Endodermal cell (in vitro differentiated cells): Measurements from ENCODE around the gene ZNF407. TPM values are rescaled to one million over a fixed set of nuclear protein-coding genes. Genes with fewer than 3 reads are reported as not detected.

Experiments used
- DNase-seq: peaks from one replicate; pipeline ENCODE4 v3.0.0-alpha.2; 2017
- H3K27ac ChIP-seq: 2 replicates; pipeline ENCODE4 v1.5.1; 2013; ENCODE audit warnings: mild to moderate bottlenecking, low read depth, low read length, moderate library complexity
- H3K27me3 ChIP-seq: 2 replicates; pipeline ENCODE4 v1.6.1; 2013; ENCODE audit warnings: mild to moderate bottlenecking, low read length, moderate library complexity; ENCODE audit not compliant: insufficient read depth, control insufficient read depth, poor library complexity, severe bottlenecking
- H3K36me3 ChIP-seq: 2 replicates; pipeline ENCODE4 v1.7.0; 2013; ENCODE audit warnings: mild to moderate bottlenecking, low read length, moderate library complexity; ENCODE audit not compliant: control insufficient read depth, insufficient read depth
- H3K4me1 ChIP-seq: one replicate; pipeline ENCODE4 v1.7.0; 2013; ENCODE audit warnings: low read length; ENCODE audit not compliant: control insufficient read depth, insufficient read depth
- H3K4me3 ChIP-seq: 2 replicates; pipeline ENCODE4 v1.5.1; 2013; ENCODE audit warnings: mild to moderate bottlenecking, low read length, moderate library complexity
- H3K9ac ChIP-seq: 2 replicates; pipeline ENCODE4 v1.6.1; 2013; ENCODE audit warnings: mild to moderate bottlenecking, low read length, moderate library complexity; ENCODE audit not compliant: poor library complexity, severe bottlenecking; ENCODE audit errors: extremely low read depth
- H3K9me3 ChIP-seq: 2 replicates; pipeline ENCODE4 v1.6.1; 2013; ENCODE audit warnings: mild to moderate bottlenecking, low read length, moderate library complexity; ENCODE audit not compliant: control insufficient read depth
- H3K27ac Mint-ChIP-seq: 2 replicates; pipeline ENCODE4 v1.8.0; 2020; ENCODE audit warnings: mixed read lengths
- H3K27me3 Mint-ChIP-seq: 2 replicates; pipeline ENCODE4 v1.8.0; 2021; ENCODE audit warnings: mild to moderate bottlenecking, mixed read lengths; ENCODE audit not compliant: insufficient read depth
- H3K36me3 Mint-ChIP-seq: 2 replicates; pipeline ENCODE4 v1.8.0; 2020; ENCODE audit warnings: low read depth, mixed read lengths
- H3K4me1 Mint-ChIP-seq: 2 replicates; pipeline ENCODE4 v1.8.0; 2020; ENCODE audit warnings: mixed read lengths
- H3K4me3 Mint-ChIP-seq: 2 replicates; pipeline ENCODE4 v1.8.0; 2020; ENCODE audit warnings: mild to moderate bottlenecking, moderate library complexity, mixed read lengths
- H3K9me3 Mint-ChIP-seq: 2 replicates; pipeline ENCODE4 v1.8.0; 2020; ENCODE audit warnings: mild to moderate bottlenecking, mixed read lengths
- WGBS, 2 experiments: methylation state at CpG; one replicate each; pipeline versions ENCODE4 v1.1.5 to v1.1.7; 2013; ENCODE audit warnings: missing lambda C conversion rate in 2 of 2, mixed read lengths in 1 of 2; ENCODE audit not compliant: insufficient coverage in 1 of 2, insufficient read length in 1 of 2; 5-methylcytosine and 5-hydroxymethylcytosine counted together
- total RNA-seq, 2 donors: library from RNA; stranded (reverse); fragmentation: NEBNext Ultra II Directional in 1 of 2; extraction: Animal tissue kit (Norgen Biotek cat#: 25700) in 1 of 2; gene quantifications; 2 replicates in 1 of 2; 3 replicates in 1 of 2; pipeline ENCODE4 v1.2.1, GENCODE V29; 2021
- TF ChIP-seq, protein P1 (sequence below): fragments of 200-600 bp; sonication (generic); conservative IDR thresholded peaks from 2 replicates; pipeline ENCODE4 v1.5.0; 2021; ENCODE audit warnings: antibody characterized with exemption, mild to moderate bottlenecking

The ZNF407 gene
- total RNA-seq, 2 donors from 2014 or later: 7.6 to 13.1 TPM

DNA sequence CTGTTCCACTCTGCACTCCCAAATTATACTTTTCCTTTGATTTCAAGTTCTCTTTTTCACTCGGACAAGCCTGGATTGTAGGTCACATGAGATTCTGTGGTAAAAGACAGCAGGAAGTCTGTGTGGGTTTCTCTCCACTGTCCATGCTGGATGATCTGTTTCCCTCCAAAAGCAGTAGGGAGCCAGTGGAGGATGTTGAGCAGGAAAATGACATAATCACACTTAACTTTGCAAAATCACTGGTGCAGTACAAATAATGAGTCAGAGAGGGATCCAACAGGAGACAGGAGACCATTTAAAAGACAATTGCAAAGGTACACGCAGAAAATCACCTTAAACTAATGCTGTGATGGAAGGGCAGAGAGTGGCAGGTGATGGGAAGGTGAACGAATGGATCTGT lies 301.3 kb downstream of the ZNF407 start:
- H3K4me3 ChIP-seq: no peak overlapping the region
- no peaks in the 10 kb centered on the region for H3K27me3 Mint-ChIP-seq
- no peaks in the 10 kb centered on the region for H3K27me3 ChIP-seq
- H3K9ac ChIP-seq: no peak overlapping the region
- no peak overlapping the region for H3K27ac Mint-ChIP-seq
- no peaks in the 10 kb centered on the region for H3K36me3 Mint-ChIP-seq
- no peaks in the 10 kb centered on the region for H3K36me3 ChIP-seq
- H3K9me3 ChIP-seq: no peaks in the 10 kb centered on the region
- no peak overlapping the region for H3K4me3 Mint-ChIP-seq
- no peaks in the 10 kb centered on the region for H3K9me3 Mint-ChIP-seq
- no peak for DNase-seq
- TF ChIP-seq, protein P1, sequence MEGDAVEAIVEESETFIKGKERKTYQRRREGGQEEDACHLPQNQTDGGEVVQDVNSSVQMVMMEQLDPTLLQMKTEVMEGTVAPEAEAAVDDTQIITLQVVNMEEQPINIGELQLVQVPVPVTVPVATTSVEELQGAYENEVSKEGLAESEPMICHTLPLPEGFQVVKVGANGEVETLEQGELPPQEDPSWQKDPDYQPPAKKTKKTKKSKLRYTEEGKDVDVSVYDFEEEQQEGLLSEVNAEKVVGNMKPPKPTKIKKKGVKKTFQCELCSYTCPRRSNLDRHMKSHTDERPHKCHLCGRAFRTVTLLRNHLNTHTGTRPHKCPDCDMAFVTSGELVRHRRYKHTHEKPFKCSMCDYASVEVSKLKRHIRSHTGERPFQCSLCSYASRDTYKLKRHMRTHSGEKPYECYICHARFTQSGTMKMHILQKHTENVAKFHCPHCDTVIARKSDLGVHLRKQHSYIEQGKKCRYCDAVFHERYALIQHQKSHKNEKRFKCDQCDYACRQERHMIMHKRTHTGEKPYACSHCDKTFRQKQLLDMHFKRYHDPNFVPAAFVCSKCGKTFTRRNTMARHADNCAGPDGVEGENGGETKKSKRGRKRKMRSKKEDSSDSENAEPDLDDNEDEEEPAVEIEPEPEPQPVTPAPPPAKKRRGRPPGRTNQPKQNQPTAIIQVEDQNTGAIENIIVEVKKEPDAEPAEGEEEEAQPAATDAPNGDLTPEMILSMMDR: no peak
- WGBS, 2 experiments: 76% methylated on average over 3 of the region's 3 CpGs; no CpG with 5 or more reads in 1 of the 2 experiments
- peaks cover 29% of the 10 kb centered on the region for H3K4me1 Mint-ChIP-seq
- no peak overlapping the region for H3K27ac ChIP-seq
- peaks cover 3% of the 10 kb centered on the region for H3K4me1 ChIP-seq

DNA sequence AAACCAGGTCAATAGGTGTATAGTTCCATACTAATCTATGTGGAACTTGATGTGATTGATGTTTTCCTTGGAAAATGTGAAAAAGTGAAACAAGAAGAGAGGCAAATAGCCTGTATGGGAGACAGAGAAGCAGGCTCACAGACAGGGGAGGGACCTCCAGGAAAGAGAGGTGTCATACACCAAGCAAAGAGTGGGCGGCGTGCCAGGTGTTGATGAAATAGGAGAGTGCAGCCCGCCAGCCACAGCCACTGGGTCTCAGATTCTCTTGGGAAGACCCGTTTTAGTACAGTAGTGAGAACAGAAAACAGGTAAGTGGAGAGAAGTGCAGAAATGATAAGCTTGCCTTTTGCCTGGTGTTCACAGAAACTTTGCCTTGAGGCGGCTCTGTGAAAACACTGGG lies 301.9 kb downstream of the ZNF407 start:
- Histone ChIP-seq H3K9me3 (no peaks in the 10 kb centered on the region), H3K27me3 (no peaks in the 10 kb centered on the region), H3K9ac (no peak overlapping the region), H3K4me3 (no peak overlapping the region), H3K36me3 (no peaks in the 10 kb centered on the region), H3K4me1 (peaks cover 3% of the 10 kb centered on the region), H3K27ac (no peak overlapping the region)
- Mint-ChIP-seq H3K27me3 (no peaks in the 10 kb centered on the region), H3K9me3 (no peaks in the 10 kb centered on the region), H3K36me3 (no peaks in the 10 kb centered on the region), H3K4me3 (no peak overlapping the region), H3K4me1 (peaks cover 29% of the 10 kb centered on the region), H3K27ac (no peak overlapping the region)
- TF ChIP-seq, protein P1: no peak
- DNase-seq: no peak
- 94 to 97% methylated on average over 5 of the region's 5 CpGs for WGBS, 2 experiments

DNA sequence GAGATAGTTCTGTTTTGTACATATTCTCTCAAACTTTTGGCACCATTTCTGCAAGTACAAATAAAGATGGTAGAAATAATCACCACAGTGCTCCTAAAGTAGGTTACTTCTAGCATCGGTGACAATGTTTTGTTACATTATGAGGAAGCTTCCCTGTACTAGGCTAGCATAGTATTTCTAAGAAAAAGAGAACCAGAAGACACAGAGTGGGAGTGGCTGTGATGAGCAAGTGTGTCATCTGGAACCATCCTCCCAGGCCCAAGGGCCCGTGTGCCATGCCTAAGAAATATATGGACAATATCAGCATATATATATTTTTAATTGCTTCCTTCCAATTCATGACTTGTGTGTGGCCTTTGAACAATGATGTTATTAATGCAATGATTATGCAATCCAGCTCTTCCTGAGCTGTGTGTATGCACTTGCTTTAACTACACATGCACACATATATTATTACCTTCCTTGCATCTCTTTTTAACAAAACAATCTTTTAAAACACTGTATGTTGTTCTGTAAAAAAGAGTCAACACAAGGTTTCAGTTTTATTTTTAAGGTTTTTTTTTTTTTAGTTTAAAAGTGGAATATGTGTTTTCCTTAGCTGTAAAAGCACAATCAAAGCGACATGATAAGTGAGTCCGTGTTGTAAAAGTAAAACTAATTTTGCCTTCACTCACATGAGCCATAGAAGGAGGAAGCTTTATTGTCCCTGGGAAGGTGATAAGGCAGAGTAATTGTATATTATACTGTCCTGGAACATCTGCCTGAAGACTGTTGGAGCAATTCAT lies 303.9 kb downstream of the ZNF407 start:
- H3K4me1 ChIP-seq: no peaks in the 10 kb centered on the region
- TF ChIP-seq, protein P1: no peak
- H3K4me3 ChIP-seq: no peak overlapping the region
- no peak overlapping the region for H3K27ac ChIP-seq
- no peak overlapping the region for H3K9ac ChIP-seq
- no peak overlapping the region for H3K4me3 Mint-ChIP-seq
- peaks cover 27% of the 10 kb centered on the region for H3K4me1 Mint-ChIP-seq
- H3K27me3 ChIP-seq: no peaks in the 10 kb centered on the region
- no peaks in the 10 kb centered on the region for H3K36me3 Mint-ChIP-seq
- DNase-seq: no peak
- no peaks in the 10 kb centered on the region for H3K27me3 Mint-ChIP-seq
- H3K27ac Mint-ChIP-seq: no peak overlapping the region
- WGBS, 2 experiments: 96% methylated on average over 3 of the region's 4 CpGs; no CpG with 5 or more reads in 1 of the 2 experiments
- H3K9me3 ChIP-seq: no peaks in the 10 kb centered on the region
- no peaks in the 10 kb centered on the region for H3K36me3 ChIP-seq
- H3K9me3 Mint-ChIP-seq: no peaks in the 10 kb centered on the region
